ENCODE data around the gene ITGAD.
A peak's percentile ranks its signal among the peaks of the same experiment; 100 is the strongest.

ITGAD gene

GRCh38 chr16:31474773-31475738, 81.9 kb downstream of the ITGAD start:
- no peak overlapping the region for H3K27ac Mint-ChIP-seq
- ATAC-seq = no peak
- no peak overlapping the region for H3K4me3 Mint-ChIP-seq
- DNase-seq = no peak
- H3K36me3 Mint-ChIP-seq (ENCODE audit: low read depth) = no peaks in the 10 kb centered on the region
- peaks cover 29% of the 10 kb centered on the region for H3K27me3 Mint-ChIP-seq
- peaks cover 25% of the 10 kb centered on the region for H3K4me1 Mint-ChIP-seq
- no peaks in the 10 kb centered on the region for H3K9me3 Mint-ChIP-seq

DNA sequence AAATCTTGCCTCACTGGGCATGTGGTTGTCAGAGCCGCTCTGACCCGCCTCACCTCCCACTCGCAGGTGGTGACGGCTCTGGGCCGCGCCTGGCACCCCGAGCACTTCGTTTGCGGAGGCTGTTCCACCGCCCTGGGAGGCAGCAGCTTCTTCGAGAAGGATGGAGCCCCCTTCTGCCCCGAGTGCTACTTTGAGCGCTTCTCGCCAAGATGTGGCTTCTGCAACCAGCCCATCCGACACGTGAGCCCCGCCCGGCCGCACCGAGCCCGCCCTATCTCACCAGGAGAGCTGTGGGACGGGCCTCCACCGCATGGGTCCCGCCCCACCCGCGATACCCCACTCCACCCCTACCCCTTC, 82.8 kb downstream of the ITGAD start:
- Mint-ChIP-seq H3K4me3 (peak overlapping the region; percentile 74), H3K27ac (no peak overlapping the region), H3K9me3 (no peaks in the 10 kb centered on the region), H3K4me1 (peaks cover 25% of the 10 kb centered on the region), H3K27me3 (peaks cover 29% of the 10 kb centered on the region), H3K36me3 (ENCODE audit: low read depth) (no peaks in the 10 kb centered on the region)
- ATAC-seq (no peak), DNase-seq (no peak)
